NOMO-1 treated with dmso at 0.1 percent for 144 hours (cell line): ENCODE measurements around the gene PLK1.

ENCODE experiments used
- DNase-seq: peaks from one replicate; lab custom pipeline; 2025; ENCODE audit not compliant: unreplicated experiment; lab: John Stamatoyannopoulos, UW

Gene PLK1

DNA sequence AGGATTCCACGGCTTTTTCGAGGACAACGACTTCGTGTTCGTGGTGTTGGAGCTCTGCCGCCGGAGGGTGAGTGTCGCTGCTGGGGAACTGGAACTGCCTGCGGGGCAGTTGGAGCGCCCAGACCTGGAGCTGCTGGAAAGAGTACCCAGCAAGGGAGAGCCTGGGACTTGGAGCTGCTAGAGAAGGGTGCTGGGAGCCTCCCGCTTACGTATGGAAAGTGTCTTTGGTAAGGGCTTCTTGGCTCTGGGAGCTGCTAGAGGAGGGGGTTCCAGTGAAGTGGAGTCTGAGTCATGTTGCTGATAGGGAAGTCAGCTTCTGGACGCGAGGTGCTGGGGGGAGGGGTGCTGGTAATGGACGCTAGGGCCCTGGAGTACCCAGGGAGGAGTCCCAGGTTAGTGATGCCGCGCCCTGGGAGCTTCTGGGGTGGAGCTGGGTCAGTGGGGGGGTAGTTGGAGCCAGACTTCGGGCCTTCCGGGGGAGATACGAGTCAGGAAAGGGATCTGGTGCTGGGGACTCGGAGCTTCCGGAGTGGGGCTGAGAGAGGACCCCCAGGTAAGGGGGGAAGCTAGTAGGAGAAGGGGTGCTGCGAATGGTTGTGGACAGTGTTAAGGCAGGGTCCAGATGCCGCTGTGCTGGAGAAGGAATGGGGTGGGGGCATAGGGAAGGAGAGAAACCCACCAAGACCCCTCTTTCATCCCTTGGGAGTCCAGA is 741 bp downstream of the PLK1 start:
- DNase-seq = peak; percentile 55

DNA sequence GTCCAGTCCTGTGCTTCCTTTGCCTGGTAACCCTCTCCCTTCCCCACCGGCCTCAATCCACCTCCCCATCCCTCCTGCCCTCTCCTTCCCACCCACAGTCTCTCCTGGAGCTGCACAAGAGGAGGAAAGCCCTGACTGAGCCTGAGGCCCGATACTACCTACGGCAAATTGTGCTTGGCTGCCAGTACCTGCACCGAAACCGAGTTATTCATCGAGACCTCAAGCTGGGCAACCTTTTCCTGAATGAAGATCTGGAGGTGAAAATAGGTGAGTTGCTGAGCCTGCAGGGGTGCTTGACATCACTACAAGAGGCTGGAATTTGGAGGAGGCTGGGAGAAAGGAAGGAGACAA is 1.3 kb downstream of the PLK1 start:
- no peak for DNase-seq

DNA sequence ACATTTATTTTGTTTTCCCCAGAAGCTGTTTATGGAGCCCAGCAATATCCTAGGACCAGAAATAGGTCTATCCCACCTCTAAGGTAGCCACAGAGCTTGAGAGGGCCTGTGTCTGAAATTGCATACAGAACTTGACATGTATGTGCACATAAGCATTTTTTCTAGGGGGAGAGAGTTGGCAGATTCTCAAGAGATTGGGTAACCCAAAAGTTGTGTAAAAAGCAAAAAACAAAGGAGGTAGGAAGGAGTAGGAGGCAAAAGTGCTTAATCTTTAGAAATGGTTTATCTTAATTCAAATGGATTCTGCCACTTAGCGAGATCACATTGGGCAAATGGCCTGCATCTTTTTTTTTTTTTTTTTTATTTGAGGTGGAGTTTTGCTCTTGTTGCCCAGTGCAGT is 3.5 kb downstream of the PLK1 start:
- DNase-seq = no peak

DNA sequence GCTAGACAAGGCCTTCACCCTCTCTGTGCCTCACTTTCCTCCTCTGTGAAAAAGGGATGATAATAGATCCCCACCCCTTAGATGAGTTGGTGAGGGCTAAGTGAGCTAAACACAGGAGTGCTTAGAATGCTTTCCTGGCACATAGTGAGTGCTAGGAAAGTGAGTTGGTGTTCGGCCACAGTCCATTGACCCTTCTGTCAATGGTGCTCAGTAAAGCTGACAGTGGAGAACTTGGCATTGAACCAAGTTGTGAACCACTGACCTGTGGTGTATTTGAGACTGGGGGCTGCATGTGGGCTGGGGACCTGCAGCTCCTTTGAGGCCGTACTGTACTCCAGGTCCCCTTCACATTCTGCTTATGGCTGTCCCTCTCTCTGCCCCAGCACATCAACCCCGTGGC is 4.8 kb downstream of the PLK1 start:
- DNase-seq = no peak

DNA sequence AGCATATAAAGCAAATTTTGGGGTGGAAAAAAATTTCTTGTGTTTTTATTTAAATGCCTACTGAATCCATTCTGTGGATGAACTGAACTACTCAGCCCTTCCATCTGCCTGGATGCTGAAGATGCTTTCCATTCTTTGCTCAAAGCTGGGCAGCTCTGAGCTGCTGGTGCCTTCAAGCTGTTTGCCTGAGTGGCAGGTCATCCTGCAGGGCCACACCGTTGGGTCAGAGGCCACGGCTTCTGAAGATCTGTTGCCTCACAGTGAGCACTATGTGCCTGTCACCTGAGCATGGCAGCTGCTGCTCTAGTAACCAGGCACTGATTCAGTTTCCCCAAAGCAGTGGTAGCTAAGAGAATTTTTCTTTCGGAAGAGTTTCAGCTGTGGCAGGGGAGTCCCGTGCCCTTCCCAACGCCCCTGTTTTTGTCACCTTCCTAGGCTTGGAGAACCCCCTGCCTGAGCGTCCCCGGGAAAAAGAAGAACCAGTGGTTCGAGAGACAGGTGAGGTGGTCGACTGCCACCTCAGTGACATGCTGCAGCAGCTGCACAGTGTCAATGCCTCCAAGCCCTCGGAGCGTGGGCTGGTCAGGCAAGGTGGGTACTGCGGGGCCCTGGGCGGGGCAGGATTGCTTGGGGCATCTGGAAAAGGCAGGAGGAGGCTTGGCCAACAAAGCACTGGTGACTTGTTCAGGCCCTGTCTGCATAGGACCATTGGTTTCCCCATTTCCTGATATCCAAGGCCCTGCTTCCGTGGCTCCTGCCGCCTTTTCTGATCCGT is 8.5 kb downstream of the PLK1 start:
- no peak for DNase-seq

DNA sequence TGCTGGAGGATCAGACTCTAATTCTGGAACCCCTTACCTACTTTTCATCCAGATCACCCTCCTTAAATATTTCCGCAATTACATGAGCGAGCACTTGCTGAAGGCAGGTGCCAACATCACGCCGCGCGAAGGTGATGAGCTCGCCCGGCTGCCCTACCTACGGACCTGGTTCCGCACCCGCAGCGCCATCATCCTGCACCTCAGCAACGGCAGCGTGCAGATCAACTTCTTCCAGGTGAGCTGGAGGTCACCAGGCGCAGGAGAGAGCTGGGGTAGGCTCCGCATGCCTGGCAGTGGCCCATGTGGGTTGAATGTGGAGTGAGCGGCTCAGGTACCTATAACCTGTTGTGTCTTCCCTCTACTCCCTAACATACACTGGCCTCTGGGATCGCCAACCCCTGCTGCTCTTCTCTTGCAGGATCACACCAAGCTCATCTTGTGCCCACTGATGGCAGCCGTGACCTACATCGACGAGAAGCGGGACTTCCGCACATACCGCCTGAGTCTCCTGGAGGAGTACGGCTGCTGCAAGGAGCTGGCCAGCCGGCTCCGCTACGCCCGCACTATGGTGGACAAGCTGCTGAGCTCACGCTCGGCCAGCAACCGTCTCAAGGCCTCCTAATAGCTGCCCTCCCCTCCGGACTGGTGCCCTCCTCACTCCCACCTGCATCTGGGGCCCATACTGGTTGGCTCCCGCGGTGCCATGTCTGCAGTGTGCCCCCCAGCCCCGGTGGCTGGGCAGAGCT is 10.9 kb downstream of the PLK1 start:
- no peak for DNase-seq

DNA sequence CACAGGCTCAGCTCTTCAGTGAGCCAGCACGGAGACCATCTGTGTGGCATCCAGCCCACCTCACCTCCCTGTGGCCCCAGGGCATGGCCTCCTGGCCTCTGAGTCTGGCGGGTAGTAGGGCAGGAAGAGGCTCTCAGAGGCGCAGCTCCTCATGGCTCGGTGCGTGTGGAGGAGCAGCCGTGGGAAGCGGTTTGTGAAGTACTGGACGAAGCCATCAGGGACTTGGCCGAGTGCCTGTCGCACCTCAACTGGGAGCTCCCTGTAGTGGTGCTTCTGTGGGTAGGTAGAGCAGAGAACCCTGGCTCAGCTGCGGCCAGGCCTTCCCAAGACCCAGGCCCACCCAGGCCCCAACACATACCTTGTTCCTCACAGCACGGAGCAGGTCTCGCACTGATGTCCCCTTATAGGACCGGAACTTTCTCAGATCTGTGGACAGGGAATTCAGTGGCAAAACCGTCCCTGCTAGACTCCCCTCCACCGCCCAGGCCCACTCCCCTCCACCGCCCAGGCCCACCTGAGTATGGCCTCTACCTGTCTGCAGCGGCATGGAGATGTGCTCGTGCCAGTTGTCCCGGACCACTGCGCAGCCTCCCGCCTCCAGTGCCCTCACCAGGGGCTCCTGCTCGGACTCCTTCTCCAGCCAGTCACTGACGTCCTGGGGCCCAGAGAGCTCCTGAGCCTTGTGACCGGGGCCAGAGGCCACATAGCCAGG is 12.2 kb downstream of the PLK1 start:
- no peak for DNase-seq

DNA sequence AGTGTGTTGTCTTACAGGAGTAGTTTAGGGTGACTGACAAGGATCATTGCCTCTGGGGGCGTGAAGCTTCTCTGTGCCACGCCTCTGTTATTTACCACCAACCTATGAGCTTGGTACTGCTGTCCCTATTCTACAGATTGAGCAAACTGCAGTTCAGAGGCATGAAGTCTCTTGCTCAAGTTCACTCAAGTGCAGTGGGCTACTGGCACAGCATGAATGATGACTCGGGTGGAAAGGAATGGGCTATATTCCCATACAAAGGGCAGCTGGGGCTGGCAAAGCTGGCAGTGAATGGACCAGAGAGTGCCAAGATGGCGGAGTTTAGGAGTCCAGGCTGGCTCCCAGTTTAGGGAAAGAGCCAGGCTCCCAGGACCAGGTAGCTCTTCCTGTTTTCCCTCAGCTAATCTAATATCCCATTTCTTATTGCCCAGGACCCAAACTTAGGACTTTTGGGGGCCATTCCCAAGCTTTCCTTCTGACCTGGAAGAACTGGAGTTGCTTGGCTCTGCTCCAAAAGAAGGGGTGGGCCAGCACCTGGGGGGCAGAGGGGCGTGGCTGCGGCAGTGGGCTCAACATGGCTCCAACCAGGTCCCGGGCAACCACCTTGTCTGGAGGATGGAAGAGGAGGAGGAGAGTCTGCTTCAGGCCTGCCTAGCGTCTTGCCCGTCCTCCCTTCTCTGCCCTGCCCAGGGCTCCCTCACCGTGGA is 12.9 kb downstream of the PLK1 start:
- no peak for DNase-seq

DNA sequence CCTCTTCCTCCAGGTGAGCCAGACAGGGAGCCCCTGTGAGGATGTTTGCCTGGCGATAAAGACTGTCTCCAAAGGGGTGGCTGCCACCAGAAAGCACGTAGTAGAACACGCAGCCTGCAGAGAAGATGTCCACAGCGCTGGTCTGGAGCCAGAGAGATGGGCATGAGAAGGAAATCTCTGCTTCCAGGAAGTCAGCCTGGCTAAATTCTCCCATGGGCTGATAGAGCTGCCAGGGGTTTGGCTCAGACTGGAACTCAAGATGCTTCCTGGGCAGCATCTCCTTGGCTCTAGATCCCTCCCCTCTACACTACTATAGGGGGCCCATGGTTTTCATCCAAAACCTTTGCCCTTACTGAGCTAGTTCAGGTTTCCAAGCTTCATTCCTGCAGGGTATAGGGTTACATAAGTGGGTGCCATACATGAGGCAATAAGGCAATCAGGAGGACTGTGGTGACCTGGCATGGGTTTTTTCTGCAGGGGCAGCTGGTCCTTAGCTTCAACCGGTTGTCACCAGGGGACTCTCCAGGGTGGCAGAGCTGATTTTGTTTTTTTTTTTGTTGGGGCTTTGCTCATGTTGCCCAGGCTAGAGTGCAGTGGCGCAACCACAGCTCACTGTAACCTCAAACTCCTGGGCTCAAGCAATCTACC is 13.6 kb downstream of the PLK1 start:
- no peak for DNase-seq

DNA sequence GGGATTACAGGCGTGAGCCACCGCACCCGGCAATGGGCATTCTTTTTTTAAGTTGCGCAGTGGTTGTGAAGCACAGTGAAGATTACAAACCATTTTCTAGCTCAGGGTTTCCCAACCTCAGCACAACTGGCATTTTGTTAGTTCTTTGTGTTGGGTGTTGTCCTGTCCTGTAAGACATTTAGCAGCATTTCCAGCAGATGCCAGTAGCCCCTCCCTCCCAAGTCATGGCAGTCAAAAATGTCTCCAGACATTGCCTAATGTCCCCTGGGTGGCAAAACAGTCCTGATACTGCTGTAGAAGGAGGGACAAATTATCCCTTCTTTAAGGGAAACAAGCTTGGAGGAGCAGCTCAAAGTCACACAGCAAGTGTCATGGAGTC is 15.6 kb downstream of the PLK1 start:
- DNase-seq = no peak

DNA sequence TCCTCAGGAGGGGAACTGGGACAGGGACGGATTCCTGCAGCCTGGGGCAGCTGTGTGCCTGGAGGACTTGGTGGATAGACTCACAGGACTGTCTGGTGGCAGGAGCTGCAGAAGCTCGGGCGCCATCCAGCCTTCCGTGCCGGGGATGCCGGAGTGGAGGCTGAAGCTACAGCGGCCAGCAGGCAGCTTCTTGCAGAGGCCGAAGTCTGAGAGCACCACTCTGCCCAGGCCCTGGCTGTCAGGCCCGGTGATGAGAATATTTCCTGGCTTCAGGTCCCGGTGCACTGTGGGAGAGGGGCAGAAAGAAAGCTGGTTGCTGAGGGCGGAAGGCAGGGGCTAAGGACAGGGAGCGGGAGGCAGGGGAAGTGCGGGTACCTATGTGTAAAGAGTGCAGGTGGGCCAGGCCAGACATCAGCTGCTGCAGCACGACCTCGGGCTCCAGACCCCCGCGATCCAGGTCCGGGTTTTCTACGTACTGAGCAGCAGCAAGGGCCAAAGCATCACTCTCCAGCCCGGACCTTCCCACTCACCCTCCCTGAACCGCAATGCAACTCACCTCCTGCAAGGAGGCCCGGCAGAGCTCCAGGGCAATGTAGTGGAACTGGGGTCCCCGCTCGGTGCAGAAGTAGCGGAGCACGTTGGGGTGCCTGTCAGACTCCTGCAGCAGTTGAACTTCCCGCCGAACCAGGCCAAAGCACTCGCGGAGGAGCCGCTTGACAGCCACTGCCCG is 16.1 kb downstream of the PLK1 start:
- no peak for DNase-seq

DNA sequence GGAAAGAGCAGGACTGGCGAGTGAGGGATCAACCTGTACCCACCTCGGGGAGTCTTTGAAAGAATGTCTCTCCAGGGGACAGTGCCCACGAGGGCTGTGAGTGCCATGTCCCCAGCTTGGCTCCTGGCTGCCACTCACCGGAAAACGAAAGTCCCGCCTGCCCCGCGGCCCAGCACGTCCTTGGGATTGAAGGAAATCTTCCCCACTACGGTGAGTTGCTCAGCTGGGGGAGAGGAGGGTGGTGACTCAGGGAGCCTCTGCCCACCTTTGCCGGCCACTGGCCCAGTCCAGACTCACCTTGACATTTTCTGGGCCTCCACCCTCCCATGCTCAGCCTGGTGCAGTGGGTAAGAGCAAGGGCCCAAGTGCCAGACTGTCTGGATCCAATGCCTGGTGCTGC is 17.1 kb downstream of the PLK1 start:
- DNase-seq = no peak

DNA sequence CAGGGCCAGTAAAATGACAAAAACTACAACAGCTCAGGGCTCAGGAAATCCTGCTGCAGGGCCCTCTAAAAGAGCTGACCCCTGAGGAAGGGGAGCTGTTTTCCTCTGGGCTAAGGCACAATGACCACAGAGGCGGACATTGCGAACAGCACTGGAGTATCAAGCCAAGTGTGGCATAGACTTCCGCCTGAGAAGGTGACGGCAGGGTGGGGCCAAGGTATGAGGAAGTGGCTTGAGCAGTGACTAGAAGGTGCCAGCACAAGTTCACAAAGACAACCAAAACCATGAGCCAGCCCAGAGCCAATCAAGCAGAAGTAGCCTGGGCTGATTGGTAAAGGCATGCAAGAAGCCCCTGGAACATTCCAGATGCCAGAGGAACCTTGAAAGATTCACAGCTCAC is 20.4 kb downstream of the PLK1 start:
- DNase-seq = peak; percentile 50

DNA sequence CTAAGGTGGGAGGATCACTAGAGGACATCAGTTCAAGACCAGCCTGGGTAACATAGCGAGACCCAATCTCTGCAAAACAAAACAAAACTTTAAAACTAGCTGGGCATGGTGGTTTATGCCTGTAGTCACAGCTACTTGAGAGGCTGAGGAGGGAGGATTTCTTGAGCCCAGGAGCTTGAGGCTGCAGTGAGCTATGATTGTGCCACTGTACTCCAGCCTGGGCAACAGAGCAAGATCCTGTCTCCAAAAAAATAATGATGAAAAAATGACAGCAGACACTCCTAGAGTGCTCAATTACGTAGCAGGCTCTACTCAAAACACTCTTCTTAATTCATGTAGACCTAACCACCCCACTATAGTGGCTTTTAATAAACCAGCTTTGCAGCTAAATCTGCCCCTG is 21.4 kb downstream of the PLK1 start:
- no peak for DNase-seq

DNA sequence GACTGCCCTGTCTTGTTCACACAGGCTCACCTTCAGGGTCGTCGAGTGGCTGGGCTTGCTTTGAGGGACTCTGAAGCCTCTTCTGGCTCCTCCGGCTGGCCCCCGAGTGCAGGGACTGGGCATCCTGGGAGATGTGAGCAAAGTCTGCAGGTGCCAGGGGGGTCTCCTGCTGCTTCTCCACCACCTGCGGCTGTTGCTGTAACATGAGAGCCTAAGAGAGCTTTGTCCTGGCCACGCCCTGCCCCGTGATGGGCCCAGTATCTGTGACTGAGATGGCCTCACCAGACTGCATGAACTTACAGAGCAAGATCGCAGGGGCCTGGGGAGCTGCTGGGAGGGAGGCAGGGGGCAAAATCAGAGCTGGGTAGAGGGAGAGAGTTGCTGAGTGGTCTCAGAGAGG is 21.8 kb downstream of the PLK1 start:
- no peak for DNase-seq

DNA sequence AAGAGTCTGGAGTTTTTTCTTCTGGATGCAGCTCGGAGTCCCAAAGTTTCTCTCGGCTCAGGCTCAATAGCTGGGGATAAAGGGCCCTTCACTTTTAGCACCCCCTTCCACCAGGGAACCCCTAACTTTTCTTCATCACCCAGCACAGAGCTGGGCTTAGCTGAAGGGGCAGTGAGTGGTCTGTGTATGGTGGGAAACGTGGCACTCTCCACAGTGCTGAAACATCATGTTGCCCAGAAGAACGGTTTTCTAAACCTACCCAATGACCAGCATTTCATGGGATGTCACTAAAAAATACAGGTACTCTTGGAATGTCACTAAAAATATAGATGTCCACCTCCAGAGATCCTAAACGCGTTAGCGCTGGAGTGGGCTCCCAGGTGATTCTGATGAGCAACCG is 22.4 kb downstream of the PLK1 start:
- DNase-seq = no peak

DNA sequence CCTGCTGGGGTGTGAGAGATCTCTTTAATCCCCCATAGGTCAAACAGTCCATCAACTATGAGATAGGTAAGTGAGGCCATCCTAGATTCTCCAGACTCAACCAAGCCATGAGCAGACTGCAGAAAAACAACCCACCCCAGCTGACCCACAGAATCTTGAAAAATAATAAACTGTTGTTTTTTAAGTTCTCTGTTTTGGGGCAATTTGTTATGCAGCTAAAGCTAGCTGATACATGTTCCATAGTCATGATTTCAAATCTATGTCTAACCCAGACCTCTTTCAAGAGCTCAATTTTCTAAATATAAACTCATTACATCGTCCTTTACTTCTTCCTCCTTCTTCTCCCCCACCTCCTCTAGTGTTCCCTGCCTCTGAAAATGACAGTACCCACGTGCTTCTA is 24.3 kb downstream of the PLK1 start:
- DNase-seq = no peak

DNA sequence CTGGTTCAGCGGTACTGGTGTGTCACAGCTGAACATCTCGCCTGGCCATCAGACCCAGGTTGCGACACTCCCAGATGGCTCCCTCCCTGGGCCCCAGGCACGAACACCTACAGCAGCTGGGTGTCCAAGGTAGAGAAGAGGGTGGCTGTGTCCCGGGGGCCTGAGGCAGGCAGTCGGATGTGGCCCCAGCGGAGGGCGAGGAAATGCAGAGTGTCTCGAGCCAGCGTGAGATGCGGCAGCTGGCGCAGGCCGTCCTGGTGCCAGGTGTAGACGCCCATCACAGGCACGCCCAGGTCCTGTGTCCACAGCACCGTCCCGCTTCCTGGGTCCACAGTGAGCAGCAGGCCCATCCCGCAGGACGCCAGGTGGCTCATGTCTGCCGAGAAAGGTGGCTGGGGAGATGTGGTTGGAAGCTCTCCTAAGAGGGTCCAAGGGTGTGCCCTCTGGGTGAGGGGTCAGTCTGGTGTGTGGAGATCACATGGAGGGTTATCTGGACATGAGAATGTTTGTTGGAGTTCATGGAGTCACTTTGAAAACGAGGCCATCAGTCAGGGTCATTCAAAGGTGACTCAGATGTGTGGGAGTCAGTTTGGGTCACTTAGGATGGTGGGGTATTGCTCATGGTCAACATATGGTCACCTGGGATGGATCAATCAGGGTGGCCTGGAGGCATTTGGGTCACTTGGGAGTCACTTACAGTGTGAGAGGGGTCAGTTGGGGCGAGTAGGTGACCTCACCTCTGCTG is 26.3 kb downstream of the PLK1 start:
- DNase-seq = no peak

DNA sequence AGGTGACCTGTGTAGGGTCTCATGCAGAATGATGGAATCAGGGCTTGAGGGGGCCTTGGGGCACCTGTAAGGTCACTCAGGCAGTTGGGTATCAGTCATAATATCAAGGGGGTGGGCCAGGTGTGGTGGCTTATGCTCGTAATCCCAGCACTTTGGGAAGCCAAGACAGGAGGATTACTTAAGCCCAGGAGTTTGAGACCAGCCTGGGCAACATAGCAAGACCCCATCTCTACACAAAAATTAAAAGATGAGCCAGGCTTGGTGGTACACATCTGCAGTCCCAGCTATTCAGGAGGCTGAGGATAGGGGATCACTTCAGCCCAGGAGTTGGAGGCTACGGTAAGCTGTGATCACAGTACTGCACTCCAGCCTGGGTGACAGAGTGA is 26.8 kb downstream of the PLK1 start:
- no peak for DNase-seq
